Neural progenitor cell (in vitro differentiated cells): ENCODE measurements around the gene RAPGEF5. TPM values are rescaled to one million over a fixed set of nuclear protein-coding genes. Genes with fewer than 3 reads are reported as not detected.

Experiments used
- DNase-seq: peaks from one replicate; pipeline ENCODE4 v3.0.0-alpha.2; 2016; ENCODE audit warnings: low spot score
- H2AFZ ChIP-seq: fragments of 200-600 bp; sonication (generic); replicated peaks from 2 replicates; pipeline ENCODE4 v1.6.1; 2016; ENCODE audit warnings: antibody characterized with exemption
- H3F3A ChIP-seq: fragments of 200-600 bp; sonication (generic); 2 replicates; pipeline ENCODE4 v1.6.1; 2016; ENCODE audit warnings: antibody characterized with exemption, low read depth
- H3K27ac ChIP-seq: fragments of 200-600 bp; sonication (generic); 2 replicates; pipeline ENCODE4 v1.5.1; 2016; ENCODE audit warnings: mild to moderate bottlenecking
- H3K27me3 ChIP-seq: fragments of 200-600 bp; sonication (generic); 2 replicates; pipeline ENCODE4 v1.6.1; 2016; ENCODE audit warnings: mild to moderate bottlenecking, moderate library complexity
- H3K36me3 ChIP-seq: fragments of 200-600 bp; sonication (generic); 2 replicates; pipeline ENCODE4 v1.5.1; 2016
- H3K4me1 ChIP-seq: fragments of 200-600 bp; sonication (generic); 2 replicates; pipeline ENCODE4 v1.6.1; 2016; ENCODE audit warnings: mixed run types
- H3K4me2 ChIP-seq: fragments of 200-600 bp; sonication (generic); 2 replicates; pipeline ENCODE4 v1.6.1; 2016
- H3K4me3 ChIP-seq: fragments of 200-600 bp; sonication (generic); 2 replicates; pipeline ENCODE4 v1.5.1; 2016
- H3K79me2 ChIP-seq: fragments of 200-600 bp; sonication (generic); 2 replicates; pipeline ENCODE4 v1.6.1; 2016; ENCODE audit warnings: low read depth
- H3K9ac ChIP-seq: fragments of 200-600 bp; sonication (generic); 2 replicates; pipeline ENCODE4 v1.6.1; 2016
- H3K9me3 ChIP-seq: fragments of 200-600 bp; sonication (generic); 2 replicates; pipeline ENCODE4 v1.5.1; 2016; ENCODE audit warnings: low read depth
- H4K20me1 ChIP-seq: fragments of 200-600 bp; sonication (generic); 2 replicates; pipeline ENCODE4 v1.6.1; 2016; ENCODE audit warnings: low read depth
- H3K27ac Mint-ChIP-seq: 3 replicates; pipeline ENCODE4 v1.8.0; 2021; ENCODE audit warnings: mixed read lengths
- H3K27me3 Mint-ChIP-seq: 2 replicates; pipeline ENCODE4 v1.8.0; 2022; ENCODE audit warnings: low read depth, mild to moderate bottlenecking, inconsistent platforms, moderate library complexity, mixed read lengths; ENCODE audit not compliant: insufficient read depth
- H3K36me3 Mint-ChIP-seq: 3 replicates; pipeline ENCODE4 v1.8.0; 2021; ENCODE audit warnings: mixed read lengths
- H3K4me1 Mint-ChIP-seq: 3 replicates; pipeline ENCODE4 v1.8.0; 2021; ENCODE audit warnings: mixed read lengths
- H3K4me3 Mint-ChIP-seq: 3 replicates; pipeline ENCODE4 v1.8.0; 2021; ENCODE audit warnings: mild to moderate bottlenecking, moderate library complexity, mixed read lengths
- H3K9me3 Mint-ChIP-seq: 3 replicates; pipeline ENCODE4 v1.8.0; 2020; ENCODE audit warnings: mixed read lengths
- EZH2 ChIP-seq: fragments of 200-600 bp; sonication (generic); IDR thresholded peaks from 2 replicates; pipeline ENCODE4 v1.6.1; 2017; ENCODE audit warnings: antibody characterized with exemption, mild to moderate bottlenecking, moderate library complexity
- EZH2phosphoT487 ChIP-seq: fragments of 200-600 bp; sonication (generic); IDR thresholded peaks from 2 replicates; pipeline ENCODE4 v1.6.1; 2017; ENCODE audit warnings: antibody characterized with exemption
- total RNA-seq: library from RNA; depleted of rRNA; stranded (reverse); fragments of >200 nt; gene quantifications from 2 replicates; pipeline ENCODE4 v1.2.3, GENCODE V29; 2015; ENCODE audit warnings: low replicate concordance
- TF ChIP-seq, protein P1 (sequence below): fragments of 200-600 bp; sonication (generic); IDR thresholded peaks from 2 replicates; pipeline ENCODE4 v1.5.1; 2017; ENCODE audit warnings: antibody characterized with exemption, mild to moderate bottlenecking

The RAPGEF5 gene
- total RNA-seq, 1 donor from 2014 or later: 5.7 TPM

DNA sequence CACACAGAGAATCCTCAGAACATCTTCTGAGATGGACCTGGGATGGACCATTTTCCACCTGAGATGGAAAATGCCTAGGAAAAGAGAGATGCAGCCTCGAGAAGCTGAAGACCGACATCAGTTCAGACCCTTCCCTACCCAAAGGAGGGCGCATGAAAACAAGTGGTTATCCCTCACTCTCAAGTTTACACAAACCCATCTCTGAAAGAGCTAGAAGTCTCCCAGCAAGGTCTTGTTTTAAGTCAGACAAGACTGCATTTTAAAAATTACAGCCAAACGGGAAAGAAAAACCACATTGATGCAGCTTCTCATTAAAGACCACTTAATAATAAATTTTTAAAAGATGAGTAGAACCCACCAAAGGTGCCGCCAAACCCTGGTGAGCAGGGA, 1.3 kb downstream of the RAPGEF5 start:
- no peaks in the 10 kb centered on the region for H3K79me2 ChIP-seq
- H3K9me3 ChIP-seq: no peaks in the 10 kb centered on the region
- H3K36me3 ChIP-seq: no peaks in the 10 kb centered on the region
- H3F3A ChIP-seq: peaks cover 9% of the 10 kb centered on the region
- H3K4me3 ChIP-seq: no peak overlapping the region
- Mint-ChIP-seq H3K27me3 (peaks cover 26% of the 10 kb centered on the region), H3K4me3 (peak overlapping the region; percentile 81), H3K9me3 (peaks cover 27% of the 10 kb centered on the region), H3K27ac (no peak overlapping the region), H3K36me3 (peaks cover 3% of the 10 kb centered on the region), H3K4me1 (peaks cover 16% of the 10 kb centered on the region)
- no peak overlapping the region for H3K27ac ChIP-seq
- TF ChIP-seq EZH2phosphoT487 (no peak), EZH2 (no peak)
- no peak for DNase-seq
- peak overlapping the region; percentile 87 for H3K4me2 ChIP-seq
- H2AFZ ChIP-seq: no peak overlapping the region
- peaks cover 8% of the 10 kb centered on the region for H4K20me1 ChIP-seq
- no peak overlapping the region for H3K9ac ChIP-seq
- H3K27me3 ChIP-seq: peaks cover 47% of the 10 kb centered on the region
- H3K4me1 ChIP-seq: peaks cover 11% of the 10 kb centered on the region

DNA sequence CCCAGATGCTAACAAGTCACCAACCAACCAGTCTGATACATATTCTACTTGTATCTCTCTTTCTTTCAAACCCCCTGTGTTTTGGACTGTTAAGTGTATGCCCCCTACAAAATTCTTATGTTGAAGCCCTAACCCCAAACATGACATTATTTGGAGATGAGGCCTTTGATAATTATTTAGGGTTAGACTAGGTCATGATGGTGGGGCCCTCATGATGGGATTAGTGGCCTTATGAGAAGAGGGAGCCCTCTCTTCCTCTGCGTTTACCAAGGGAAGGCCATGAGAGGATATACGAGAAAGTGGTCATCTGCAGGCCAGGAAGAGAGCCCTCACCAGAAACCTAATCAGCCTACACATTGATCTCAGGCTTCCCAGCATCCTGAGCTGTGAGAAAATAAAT, 2.5 kb downstream of the RAPGEF5 start:
- H3K36me3 Mint-ChIP-seq: peaks cover 3% of the 10 kb centered on the region

DNA sequence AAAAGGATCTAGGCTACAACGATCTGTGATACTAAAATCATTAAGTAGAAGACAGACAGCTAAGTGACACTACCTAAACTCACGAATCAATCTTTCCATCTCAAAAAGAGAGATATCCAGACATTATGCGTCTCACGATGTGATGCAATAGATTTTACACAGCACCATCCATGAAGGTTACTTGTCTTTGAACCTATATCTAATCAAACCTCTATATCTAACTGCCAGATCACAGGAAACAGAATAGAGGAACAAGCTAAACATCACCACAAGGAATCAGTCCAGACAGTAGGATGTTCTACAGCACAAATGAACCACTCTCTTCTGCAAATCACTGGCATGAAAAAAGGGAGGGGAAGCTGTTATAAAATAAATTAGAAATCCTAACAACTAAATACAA, 4.1 kb downstream of the RAPGEF5 start:
- Histone ChIP-seq H2AFZ (no peak overlapping the region), H3K4me3 (no peak overlapping the region), H3K27me3 (peaks cover 34% of the 10 kb centered on the region), H3K4me2 (no peak overlapping the region), H4K20me1 (peaks cover 6% of the 10 kb centered on the region), H3K4me1 (peaks cover 8% of the 10 kb centered on the region), H3F3A (peaks cover 7% of the 10 kb centered on the region), H3K36me3 (no peaks in the 10 kb centered on the region), H3K79me2 (no peaks in the 10 kb centered on the region), H3K9me3 (no peaks in the 10 kb centered on the region), H3K9ac (no peak overlapping the region), H3K27ac (no peak overlapping the region)
- Mint-ChIP-seq H3K27me3 (peaks cover 22% of the 10 kb centered on the region), H3K9me3 (peaks cover 25% of the 10 kb centered on the region), H3K36me3 (peaks cover 3% of the 10 kb centered on the region), H3K4me1 (peaks cover 13% of the 10 kb centered on the region), H3K4me3 (no peak overlapping the region), H3K27ac (no peak overlapping the region)
- no peak for DNase-seq
- TF ChIP-seq EZH2phosphoT487 (no peak), EZH2 (no peak)
- TF ChIP-seq, protein P1, sequence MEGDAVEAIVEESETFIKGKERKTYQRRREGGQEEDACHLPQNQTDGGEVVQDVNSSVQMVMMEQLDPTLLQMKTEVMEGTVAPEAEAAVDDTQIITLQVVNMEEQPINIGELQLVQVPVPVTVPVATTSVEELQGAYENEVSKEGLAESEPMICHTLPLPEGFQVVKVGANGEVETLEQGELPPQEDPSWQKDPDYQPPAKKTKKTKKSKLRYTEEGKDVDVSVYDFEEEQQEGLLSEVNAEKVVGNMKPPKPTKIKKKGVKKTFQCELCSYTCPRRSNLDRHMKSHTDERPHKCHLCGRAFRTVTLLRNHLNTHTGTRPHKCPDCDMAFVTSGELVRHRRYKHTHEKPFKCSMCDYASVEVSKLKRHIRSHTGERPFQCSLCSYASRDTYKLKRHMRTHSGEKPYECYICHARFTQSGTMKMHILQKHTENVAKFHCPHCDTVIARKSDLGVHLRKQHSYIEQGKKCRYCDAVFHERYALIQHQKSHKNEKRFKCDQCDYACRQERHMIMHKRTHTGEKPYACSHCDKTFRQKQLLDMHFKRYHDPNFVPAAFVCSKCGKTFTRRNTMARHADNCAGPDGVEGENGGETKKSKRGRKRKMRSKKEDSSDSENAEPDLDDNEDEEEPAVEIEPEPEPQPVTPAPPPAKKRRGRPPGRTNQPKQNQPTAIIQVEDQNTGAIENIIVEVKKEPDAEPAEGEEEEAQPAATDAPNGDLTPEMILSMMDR: no peak

More for the DNA sequence above, 2.5 kb downstream of the RAPGEF5 start:
- Histone ChIP-seq H4K20me1 (peaks cover 8% of the 10 kb centered on the region), H3K27me3 (peaks cover 47% of the 10 kb centered on the region), H3K4me3 (no peak overlapping the region), H3K4me2 (no peak overlapping the region), H3K4me1 (peaks cover 11% of the 10 kb centered on the region), H3K27ac (no peak overlapping the region), H2AFZ (no peak overlapping the region), H3K9me3 (no peaks in the 10 kb centered on the region), H3F3A (peaks cover 9% of the 10 kb centered on the region), H3K36me3 (no peaks in the 10 kb centered on the region), H3K9ac (no peak overlapping the region), H3K79me2 (no peaks in the 10 kb centered on the region)
- Mint-ChIP-seq H3K4me1 (peaks cover 16% of the 10 kb centered on the region), H3K27me3 (peaks cover 26% of the 10 kb centered on the region), H3K9me3 (peaks cover 27% of the 10 kb centered on the region), H3K4me3 (no peak overlapping the region), H3K27ac (no peak overlapping the region)
- no peak for TF ChIP-seq EZH2
- no peak for TF ChIP-seq EZH2phosphoT487
- TF ChIP-seq, protein P1: no peak
- DNase-seq: no peak

DNA sequence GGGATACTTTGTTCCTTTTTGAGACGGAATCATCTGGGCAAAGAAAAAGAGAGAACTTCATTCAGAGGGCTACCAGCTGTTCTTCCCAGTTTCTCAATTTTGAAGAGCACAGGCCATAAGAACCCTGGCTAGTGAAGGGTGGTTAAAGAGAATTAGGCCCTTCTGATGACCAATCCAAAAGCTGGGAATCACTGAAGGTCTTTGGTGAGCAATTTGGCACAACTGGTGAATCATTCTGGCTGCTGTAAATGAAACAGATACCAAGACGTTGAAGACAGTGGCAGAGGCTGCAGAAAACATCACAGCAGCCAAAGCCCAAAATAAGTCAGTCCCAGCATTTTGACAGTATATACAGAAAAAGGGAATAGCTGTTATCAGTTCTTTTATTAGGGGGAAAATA, 5.1 kb downstream of the RAPGEF5 start:
- peaks cover 6% of the 10 kb centered on the region for H3K4me1 Mint-ChIP-seq
- H3K4me3 ChIP-seq: no peak overlapping the region
- TF ChIP-seq EZH2: no peak
- TF ChIP-seq, protein P1: no peak
- no peak for TF ChIP-seq EZH2phosphoT487
- H3K9ac ChIP-seq: no peak overlapping the region
- H3K9me3 Mint-ChIP-seq: peaks cover 25% of the 10 kb centered on the region
- H3K36me3 Mint-ChIP-seq: no peaks in the 10 kb centered on the region
- no peaks in the 10 kb centered on the region for H3K79me2 ChIP-seq
- no peaks in the 10 kb centered on the region for H3K9me3 ChIP-seq
- peaks cover 14% of the 10 kb centered on the region for H3K27me3 Mint-ChIP-seq
- no peak overlapping the region for H3K27ac ChIP-seq
- H3K27ac Mint-ChIP-seq: no peak overlapping the region
- DNase-seq: no peak
- H3K4me1 ChIP-seq: no peaks in the 10 kb centered on the region
- no peaks in the 10 kb centered on the region for H3F3A ChIP-seq
- H4K20me1 ChIP-seq: no peaks in the 10 kb centered on the region
- no peaks in the 10 kb centered on the region for H3K36me3 ChIP-seq
- no peak overlapping the region for H3K4me3 Mint-ChIP-seq
- H3K4me2 ChIP-seq: no peak overlapping the region
- H3K27me3 ChIP-seq: peaks cover 24% of the 10 kb centered on the region
- no peak overlapping the region for H2AFZ ChIP-seq
